GM19468 (cell line): ENCODE measurements around the gene FIGN.

Source experiments
- ATAC-seq: cut with Tn5 transposase; IDR thresholded peaks from one replicate; pipeline ENCODE4 v1.9.1; 2021; ENCODE audit warnings: mild to moderate bottlenecking, moderate library complexity, moderate number of reproducible peaks; ENCODE audit not compliant: unreplicated experiment; ENCODE audit errors: extremely low read depth

FIGN gene, protein sequence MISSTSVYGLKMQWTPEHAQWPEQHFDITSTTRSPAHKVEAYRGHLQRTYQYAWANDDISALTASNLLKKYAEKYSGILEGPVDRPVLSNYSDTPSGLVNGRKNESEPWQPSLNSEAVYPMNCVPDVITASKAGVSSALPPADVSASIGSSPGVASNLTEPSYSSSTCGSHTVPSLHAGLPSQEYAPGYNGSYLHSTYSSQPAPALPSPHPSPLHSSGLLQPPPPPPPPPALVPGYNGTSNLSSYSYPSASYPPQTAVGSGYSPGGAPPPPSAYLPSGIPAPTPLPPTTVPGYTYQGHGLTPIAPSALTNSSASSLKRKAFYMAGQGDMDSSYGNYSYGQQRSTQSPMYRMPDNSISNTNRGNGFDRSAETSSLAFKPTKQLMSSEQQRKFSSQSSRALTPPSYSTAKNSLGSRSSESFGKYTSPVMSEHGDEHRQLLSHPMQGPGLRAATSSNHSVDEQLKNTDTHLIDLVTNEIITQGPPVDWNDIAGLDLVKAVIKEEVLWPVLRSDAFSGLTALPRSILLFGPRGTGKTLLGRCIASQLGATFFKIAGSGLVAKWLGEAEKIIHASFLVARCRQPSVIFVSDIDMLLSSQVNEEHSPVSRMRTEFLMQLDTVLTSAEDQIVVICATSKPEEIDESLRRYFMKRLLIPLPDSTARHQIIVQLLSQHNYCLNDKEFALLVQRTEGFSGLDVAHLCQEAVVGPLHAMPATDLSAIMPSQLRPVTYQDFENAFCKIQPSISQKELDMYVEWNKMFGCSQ

DNA sequence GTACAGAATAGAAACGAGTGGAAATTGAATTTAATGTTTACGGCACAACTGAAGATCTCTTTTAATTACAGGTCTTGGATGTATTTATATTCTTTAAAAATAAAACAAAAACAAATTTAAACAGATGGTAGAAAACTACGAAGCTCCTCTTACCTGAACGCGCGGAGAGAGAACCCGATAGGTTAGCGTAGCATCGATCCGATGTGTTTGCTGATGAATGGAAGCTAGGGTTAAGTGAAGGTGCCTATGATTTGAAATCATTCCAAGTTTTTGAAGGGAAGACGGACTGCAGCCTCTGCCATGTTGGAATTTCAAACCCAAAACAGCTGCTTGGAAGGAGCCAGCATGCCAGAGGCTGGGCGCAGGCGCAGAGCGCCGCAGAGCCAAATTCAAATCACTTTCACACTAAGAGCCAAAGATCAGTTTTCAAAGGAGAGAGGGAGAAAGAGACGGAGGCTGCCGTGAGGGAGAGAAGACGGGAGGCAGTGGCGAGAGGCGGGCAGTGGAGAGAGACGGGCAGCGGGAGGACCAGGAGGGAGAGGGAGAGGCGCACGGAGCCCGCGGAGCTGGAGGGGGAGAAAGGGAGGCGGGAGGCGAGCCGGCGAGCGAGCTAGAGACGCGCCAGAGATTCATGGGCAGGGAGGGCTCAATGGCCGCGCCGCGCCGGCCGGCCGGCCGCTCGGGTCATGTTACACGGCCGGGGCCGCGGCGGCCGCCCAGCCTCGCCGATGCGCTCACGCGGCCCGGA, at the start of gene FIGN:
FIGN (minus strand) TSS at position 324 of the 748 bp plus-strand sequence. CDS start 1,081 bp downstream, outside the sequence.
- ATAC-seq = no peak

DNA sequence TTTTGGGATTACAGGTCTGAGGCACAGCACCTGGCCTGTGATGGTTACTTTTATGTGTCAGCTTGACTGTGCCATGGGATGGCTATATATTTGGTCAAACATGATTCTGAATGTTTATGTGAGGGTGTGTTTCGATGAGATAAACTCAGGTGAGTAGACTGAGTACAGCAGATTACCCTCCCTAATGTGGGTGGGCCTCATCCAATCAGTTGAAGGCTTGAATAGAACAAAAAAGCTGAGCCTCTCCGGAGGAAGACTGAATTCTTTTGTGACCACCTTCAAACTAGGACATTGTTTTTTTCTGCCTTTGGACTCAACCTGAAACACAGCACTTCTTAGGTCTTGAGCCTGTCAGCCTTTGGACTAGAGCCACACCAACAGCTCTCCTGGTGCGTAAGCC, 49.4 kb upstream of the FIGN start:
- ATAC-seq = no peak

DNA sequence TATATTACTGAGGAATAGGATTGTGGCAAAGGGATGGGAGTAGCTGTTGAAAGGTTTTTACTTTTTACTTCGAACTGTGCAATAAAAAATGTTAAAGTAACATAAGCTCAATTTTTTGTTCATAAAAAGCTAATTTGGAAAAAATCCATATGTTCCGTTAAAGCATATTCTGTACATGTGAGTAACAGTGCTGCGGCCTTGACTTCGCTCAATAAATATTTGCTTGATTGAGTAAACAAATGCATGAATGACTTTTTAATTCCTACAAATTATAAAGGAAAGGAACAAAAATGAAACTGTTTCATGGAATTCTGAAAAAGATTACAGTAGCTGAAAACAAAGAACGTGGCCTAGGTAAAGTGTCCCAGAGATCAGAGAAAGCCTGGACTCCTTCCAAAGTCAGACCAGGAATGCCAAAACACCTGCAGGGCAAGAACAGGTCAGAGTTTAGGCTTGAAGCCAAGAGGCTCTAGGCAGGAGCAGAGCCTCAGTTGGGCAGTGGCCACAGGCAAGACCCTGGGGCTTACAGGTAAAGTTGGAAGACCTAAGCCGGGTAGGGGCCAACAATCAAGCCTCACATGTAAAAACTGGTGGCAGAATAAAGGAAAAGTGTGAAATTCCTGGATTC, 44.3 kb upstream of the FIGN start:
- no peak for ATAC-seq

DNA sequence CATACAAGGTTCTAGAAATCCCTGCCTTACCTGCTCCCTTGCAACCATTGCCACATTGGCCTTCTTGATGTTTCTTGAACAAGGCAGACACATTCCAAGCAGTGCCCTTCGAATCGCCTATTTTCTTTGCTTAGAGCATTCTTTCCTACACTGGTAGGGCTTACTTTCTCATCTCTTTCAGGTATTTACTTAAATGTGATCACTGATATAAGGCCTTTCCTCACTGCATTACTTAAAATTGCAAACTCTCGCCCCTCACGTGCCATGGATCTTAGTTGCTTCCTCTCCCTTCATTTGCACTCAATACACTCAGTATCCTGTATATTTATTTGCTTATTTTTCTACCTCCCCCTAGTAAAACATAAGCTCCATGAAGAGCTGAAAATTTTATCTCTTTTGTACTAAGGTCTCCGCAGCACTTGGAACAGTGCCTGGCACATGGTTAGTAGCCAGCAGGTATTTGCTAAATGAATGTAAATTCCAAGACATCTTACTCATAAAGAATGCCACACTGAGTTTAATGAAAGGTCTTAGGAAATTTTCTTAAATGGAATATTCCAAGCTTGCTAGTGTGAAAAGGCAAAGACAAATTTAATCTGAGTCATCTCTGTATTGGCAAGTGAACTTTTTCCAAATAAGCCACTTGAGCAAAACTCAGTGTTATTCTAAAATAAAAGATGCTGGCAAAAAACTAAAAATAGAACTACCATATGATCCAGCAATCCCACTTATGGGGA, 42.4 kb upstream of the FIGN start:
- no peak for ATAC-seq

DNA sequence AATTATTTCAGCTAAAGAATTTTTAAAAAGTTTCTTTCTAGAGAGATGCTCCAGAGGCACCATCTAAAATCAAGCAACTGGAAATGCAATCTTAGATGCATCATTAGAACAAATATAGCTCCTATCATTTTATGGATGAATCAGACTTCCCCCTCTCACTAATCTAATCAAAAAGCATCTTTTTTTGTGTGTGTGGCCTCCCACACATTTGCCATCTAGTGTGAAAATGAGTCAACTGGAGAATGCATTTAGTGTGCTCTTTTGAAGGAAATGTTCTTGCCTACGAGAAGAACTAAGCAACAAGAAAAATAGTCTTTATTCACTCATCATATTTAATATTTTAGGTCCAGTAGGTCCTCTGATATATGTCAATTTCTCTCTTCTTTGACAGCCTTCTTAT, 39.5 kb upstream of the FIGN start:
- ATAC-seq = no peak

DNA sequence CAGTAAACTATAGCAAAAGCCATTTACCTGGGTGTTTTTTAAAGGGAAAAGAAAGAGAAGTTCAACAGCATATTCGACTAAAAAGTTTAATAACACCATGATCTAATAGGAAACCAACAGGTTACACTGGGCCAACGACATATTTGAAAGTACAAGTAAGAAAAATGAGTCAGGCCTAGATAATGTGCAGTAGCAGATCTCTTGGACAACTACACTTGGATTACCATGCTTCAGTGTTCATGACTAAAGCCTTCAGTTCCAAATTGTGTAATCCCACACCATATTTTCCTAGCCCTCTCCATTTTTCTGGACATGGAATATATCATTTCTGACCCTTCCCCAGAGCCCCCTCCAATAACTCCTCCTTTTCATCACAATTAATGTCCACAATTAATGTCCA, 39.1 kb upstream of the FIGN start:
- no peak for ATAC-seq

DNA sequence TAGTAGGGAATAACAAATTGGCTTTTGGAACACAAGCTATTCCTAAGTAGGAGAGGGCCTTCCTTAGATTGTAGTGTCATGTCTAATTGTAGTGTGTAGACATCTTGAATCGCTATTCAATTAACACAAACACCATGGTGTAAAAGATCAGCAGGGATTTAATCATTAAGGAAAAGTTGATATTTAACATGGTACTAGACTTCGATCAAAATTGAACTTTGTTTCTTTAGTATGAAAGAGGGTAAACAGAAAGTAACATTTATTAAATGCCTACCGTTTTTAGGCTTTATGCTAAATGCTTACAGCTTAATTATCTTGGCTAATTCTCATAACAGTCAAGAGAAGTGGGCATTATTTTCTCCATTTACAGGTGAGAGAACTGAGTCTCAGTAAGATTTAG, 37.5 kb upstream of the FIGN start:
- ATAC-seq = no peak

DNA sequence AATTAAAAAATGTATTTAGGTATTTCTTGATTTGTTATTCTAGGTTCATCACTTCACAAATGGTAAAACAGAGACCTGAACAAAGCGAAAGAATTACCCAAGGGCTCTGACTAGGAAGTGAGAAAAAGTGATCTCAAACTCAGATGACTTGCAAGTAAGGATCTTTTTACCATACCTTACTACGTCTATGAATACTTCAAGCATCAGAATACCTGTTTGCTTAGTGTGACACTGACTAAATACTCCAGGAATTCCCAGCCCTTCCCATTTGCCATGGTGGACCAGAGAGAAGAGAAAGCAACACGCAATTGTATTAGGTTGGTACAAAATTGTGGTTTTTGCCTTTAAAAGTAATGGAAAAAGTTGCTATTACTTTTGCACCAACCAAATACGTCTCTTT, 35.8 kb upstream of the FIGN start:
- no peak for ATAC-seq

DNA sequence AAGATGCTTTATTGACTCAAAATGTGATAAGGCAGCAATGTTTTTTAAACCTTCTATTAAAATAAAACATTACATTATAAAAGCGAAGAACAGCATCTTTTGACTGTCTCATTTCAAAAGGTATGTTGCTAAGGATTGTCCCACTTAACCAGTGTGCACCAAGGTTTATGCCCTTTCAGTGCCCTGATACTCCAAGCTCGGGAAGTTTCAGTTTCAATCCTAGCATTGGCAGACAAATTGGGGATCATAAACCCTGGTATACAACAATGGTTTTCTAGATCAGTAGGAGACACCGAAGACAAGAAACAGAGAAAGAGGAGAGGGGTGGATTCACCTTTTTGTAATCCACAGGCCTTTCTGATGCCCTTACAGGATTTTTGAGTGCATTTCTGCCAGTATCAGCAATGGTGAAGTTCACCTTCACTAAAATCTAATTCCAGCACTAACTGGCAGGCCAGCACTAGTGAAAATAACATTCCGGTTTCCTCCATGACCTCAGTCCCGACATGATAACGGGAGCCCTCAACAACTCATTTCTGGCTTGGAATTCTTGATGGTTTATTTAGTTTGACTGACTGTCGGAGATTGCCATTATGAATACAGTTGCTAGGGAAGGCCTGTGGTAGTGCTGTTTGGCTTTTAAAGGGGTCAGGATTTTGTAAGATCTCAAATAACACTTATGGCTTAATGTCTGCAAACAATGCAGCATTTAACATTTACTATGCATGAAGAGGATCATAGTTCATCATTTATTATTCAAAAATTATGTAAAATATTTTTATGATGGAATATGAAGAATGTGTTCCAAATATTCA, 33.3 kb upstream of the FIGN start:
- ATAC-seq = no peak

DNA sequence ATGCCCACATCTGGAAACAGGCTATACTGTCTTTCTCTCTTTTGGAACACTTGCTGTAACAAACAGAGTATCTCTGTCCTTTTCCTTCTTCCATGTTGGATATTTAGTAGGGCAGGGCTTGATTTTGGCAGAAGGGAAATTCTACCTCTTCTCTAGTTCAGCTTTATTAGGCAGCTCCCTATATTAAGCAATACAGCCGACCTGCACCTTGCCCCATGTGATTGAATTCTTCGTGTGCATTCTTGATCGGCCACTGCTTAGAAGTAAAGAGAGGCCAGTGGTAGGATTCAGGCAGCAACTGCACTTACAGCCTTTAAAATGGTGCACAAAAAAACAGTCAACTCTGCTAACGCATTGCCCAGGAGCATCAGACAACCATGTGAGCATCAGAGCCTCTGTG, 31.3 kb upstream of the FIGN start:
- no peak for ATAC-seq

DNA sequence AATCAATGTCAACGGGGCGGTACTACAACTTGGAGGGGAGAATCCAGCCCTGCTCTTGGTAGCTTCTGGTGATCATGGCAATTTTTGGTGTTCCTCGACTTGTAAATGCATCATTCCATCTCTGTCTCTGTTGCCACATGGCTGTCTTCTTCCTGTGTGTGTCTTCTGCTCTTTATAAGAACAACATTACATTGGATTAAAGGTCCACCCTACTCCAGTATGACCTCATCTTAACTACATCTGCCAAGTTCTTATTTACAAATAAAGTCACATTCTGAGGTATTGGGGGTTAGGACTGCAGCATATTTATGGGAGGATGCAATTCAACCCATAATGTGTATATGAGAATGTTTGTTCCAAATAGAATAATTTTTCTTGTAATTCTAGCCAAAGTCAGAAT, 28.8 kb upstream of the FIGN start:
- no peak for ATAC-seq

DNA sequence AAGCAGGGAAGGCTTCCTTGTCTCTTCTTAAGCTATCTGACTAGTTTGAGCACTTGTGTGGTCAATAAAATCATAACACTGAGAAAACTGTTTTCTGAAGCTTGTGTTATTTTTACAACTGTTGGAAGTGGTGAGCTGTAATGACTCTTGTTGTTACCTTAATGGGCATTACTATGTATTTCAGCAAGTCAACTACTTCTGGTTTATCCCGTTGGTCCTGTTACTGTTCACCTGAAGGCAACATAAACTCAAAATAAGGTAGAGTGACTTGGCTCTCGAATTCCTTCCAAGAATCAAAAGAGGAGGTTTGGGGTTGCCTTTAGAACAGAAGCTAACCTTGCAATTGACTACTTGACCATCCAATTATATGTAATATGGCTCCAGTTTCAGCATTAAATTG, 23.2 kb upstream of the FIGN start:
- ATAC-seq = no peak

DNA sequence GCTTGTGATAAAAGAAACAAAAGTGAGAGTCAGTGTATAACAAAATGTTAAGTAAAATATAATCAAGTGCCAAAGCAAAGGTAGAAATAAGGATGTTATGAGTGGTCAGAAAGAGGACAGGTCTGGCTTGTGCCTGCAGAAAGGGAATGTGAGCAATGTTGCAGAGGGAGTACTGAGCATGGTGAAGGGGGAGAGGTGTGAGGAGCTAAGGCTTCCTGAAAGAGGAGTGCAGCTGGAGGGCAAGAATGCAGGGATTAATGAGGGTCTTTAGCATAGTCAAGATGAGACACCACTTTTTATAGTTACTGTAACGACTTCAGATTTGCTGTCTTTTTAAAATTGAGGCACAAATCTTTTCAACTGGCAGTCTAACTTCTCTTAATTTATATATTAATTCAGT, 22.0 kb upstream of the FIGN start:
- ATAC-seq = no peak

DNA sequence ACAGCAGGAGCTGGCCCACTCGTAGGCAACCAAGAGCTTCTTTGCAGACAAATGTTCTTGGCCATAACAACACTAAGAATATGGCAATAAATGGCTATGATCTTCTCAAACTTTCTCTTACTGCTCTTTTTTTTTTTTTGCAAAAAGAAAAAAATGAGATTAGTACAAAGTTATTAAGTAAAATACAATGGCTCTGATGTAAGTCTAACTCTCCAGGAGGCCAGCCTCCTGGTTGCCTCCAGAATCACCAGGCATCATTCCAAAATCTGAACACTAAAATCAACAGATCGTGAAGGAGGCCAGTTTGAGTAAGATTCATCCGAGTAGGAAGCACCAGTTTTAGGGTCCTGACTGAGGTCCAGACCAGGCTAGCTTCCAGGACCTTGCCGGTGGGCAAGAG, 20.8 kb upstream of the FIGN start:
- no peak for ATAC-seq

DNA sequence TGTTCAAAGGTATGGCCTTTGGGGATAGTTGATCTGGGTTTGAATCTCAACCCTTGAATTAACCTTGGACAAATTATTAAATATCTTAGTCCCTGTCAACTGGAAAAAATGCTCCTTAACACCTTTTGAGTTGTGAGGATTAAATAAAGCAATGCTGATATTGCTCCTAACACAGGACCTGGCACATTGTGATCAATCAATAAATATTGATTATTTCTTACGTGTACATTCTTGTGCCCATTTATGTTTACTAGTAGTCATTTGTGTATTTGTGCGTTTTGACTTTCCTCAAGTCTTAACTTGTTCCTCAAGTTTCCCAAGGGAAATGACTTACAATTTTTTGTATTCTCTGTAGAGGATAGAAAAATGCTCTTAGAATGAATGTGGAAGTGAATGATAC, 19.6 kb upstream of the FIGN start:
- ATAC-seq = no peak

DNA sequence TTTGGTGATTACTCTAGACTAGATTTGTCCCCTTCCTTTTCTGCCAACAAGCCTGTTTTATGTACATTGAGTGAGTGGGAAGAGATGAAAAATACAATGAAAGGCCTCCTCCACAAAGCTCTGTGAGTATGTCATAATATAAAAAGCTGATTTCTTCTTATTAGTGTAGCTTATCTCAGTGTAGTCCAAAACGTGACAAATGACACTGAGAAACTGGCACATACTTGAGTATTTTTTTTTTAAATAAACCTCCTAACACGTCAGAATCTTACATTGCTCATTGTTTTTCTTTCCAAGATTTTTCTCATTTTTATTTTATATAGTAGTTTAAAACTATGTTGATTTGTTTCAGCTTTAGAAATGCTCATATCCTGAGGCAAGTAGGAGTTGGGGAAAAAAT, 17.9 kb upstream of the FIGN start:
- no peak for ATAC-seq

DNA sequence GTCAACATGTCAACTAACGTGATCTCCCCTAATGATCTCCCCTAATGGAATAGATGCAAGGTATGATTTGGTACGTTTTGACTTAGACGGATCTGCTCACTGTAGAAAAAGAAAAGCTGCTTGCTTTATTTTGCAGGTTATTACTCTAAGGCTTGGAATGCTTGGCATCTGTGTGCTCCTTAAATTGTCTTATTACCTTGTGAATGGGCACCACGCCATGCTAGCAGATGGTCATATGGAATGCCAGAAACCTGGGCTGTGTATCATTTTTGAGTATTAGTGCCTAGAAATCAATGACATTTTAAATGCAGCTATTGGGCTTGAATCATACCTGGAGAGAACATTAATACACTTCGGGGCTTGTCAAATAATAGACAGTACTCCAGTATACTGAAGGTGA, 16.5 kb upstream of the FIGN start:
- no peak for ATAC-seq

DNA sequence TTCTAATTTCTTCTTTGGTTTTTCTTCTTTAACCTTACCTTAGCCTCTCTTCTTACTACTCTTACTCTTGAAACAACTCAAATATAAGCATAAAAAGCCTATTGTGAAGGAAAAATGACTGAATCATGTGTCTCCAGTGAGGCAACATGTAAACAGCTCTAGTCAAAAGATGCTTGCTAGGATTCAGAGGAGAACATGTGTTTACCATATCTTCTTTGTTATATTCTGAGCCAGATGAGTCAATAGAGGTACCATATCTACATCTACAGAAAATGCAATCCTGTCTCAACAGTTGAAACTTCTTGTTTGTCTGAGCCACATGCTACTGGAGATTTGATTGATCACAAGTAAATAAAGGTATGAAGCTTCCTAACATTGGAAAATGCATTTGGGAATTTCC, 15.9 kb upstream of the FIGN start:
- no peak for ATAC-seq

DNA sequence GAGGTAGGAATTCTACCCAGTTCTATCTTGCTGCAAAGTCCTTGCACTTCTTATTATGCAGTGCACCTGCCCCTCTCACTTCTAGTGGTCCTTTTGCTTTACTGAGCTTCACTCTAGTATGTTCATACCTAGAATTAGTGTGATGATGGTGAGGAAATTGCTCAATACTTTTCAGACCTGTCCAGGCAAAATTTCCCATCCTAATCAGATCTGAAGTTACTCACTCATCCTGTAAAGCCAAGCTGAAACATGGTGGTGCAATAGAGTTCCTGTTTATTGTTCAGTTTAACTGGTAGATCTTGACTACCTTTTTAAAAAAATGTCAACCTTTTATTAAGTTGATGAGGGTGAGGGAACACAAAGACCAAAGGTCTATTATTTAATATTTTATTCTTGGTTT, 12.6 kb upstream of the FIGN start:
- ATAC-seq = no peak
